ENCODE measurements around the gene MAP3K2.

The MAP3K2 gene

DNA sequence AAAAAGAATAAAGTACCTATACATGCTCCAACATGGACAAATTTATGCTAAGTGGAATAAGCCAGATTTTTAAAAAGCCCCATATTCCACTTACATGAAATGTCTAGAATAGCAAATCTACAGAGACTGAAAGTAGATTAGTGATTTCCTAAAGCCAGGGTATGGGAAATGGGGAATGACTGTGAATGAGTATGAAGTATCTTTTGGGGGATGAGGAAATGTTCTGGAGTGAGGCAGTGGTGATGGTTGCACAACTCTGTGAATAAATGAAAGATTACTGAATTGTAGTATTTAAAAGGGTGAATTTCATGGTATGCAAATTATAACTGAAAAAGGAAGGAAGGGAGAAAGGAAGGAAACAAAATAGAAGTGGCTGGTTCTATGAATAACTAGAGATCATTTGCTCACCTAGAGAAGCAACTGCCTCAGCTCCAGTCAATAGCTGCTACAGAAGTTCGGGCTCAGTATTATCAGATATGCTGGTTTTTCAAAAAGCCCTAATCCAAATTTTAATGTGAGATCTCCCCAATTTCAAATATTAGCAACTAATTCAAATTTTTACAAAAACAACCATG, 39.3 kb downstream of the MAP3K2 start:
- H3K27ac ChIP-seq = no peak overlapping the region
- ChIA-PET CTCF (interaction anchor here (0.6 to 0.7 kb wide), 2 partner anchors 9 to 300 kb away, joined by 3 to 4 read pairs; no protein-coding TSS in a partner anchor), POLR2A (ENCODE audit: low non-redundant PET) (no interaction called here)
- DNase-seq (ENCODE audit: low spot score) = no peak
- TF ChIP-seq, protein P1, sequence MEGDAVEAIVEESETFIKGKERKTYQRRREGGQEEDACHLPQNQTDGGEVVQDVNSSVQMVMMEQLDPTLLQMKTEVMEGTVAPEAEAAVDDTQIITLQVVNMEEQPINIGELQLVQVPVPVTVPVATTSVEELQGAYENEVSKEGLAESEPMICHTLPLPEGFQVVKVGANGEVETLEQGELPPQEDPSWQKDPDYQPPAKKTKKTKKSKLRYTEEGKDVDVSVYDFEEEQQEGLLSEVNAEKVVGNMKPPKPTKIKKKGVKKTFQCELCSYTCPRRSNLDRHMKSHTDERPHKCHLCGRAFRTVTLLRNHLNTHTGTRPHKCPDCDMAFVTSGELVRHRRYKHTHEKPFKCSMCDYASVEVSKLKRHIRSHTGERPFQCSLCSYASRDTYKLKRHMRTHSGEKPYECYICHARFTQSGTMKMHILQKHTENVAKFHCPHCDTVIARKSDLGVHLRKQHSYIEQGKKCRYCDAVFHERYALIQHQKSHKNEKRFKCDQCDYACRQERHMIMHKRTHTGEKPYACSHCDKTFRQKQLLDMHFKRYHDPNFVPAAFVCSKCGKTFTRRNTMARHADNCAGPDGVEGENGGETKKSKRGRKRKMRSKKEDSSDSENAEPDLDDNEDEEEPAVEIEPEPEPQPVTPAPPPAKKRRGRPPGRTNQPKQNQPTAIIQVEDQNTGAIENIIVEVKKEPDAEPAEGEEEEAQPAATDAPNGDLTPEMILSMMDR (conservative IDR thresholded peaks at IDR 0.05; ENCODE audit: low read depth) = no peak

DNA sequence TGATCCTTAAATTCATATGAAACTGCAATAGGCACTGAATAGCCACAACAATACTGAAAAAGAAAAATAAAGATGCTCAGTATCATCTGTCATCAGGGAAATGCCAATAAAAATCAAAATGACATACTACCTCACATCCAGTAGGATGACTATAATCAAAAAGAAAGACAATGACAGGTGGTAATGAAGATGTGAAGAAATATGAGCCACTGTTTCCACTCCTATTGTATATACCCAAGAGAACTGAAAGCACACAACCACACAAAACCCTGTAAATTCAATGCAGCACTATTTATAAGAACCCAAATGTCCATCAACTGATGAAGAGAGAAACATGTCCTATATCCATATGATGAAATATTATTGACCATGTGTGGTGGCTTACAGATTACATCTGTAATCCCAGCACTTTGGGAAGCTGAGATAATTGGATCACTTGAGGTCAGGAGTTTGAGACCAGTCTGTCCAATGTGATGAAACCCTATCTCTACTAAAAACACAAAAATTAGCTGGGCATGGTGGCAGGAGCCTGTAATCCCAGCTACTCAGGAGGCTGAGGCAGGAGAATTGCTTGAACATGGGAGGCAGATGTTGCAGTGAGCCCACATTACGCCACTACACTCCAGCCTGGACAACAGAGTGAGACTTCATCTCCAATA, 39.9 kb downstream of the MAP3K2 start:
- POLR2A ChIA-PET (ENCODE audit: low non-redundant PET) = no interaction called here
- H3K27ac ChIP-seq = no peak overlapping the region
- DNase-seq (ENCODE audit: low spot score) = no peak
- TF ChIP-seq, protein P1 (conservative IDR thresholded peaks at IDR 0.05; ENCODE audit: low read depth) = no peak
- CTCF ChIA-PET = interaction anchor here (0.6 to 0.7 kb wide), 2 partner anchors 8 to 301 kb away, joined by 3 to 4 read pairs; no protein-coding TSS in a partner anchor

DNA sequence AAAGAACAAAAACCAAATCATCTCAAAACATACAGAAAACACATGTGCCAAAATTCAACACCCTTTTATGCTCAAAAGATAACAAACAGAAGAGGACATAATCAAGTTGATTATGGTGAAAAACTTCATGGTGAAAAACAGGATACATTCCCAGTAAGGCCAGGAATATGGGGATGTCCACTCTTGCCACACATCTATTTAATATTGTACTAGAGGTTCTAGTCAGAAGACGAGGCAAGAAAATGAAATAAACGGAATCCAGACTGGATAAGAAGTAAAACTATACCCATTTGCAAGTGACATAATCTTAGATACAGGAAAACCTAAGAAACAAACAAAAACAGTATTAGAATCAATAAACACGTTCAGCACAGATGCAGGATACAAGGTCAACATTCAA, 40.8 kb downstream of the MAP3K2 start:
- no peak overlapping the region for H3K27ac ChIP-seq
- DNase-seq (ENCODE audit: low spot score) = no peak
- CTCF ChIA-PET = no interaction called here
- TF ChIP-seq, protein P1 (conservative IDR thresholded peaks at IDR 0.05; ENCODE audit: low read depth) = no peak
- POLR2A ChIA-PET (ENCODE audit: low non-redundant PET) = no interaction called here

DNA sequence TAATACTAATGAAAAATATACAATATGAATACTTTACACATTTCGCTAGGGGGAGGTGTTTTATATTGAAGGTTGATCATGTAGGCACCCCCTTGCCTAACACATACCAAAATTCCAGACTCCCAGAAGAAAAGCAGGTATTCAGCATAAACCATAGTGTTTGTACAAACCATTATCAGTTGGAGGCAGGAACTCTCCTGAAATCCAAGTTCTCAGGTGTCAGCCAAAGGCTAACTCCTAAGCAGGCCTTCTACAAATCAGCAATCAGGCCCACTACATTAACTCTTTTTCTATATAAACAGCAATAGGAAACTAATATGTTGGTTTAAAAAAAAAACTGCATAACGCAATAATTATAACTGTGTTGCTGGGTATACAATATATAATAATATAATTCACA, 44.5 kb downstream of the MAP3K2 start:
- TF ChIP-seq, protein P1 (conservative IDR thresholded peaks at IDR 0.05; ENCODE audit: low read depth) = no peak
- H3K27ac ChIP-seq = no peak overlapping the region
- no peak for DNase-seq (ENCODE audit: low spot score)
- CTCF ChIA-PET = no interaction called here
- POLR2A ChIA-PET (ENCODE audit: low non-redundant PET) = no interaction called here

DNA sequence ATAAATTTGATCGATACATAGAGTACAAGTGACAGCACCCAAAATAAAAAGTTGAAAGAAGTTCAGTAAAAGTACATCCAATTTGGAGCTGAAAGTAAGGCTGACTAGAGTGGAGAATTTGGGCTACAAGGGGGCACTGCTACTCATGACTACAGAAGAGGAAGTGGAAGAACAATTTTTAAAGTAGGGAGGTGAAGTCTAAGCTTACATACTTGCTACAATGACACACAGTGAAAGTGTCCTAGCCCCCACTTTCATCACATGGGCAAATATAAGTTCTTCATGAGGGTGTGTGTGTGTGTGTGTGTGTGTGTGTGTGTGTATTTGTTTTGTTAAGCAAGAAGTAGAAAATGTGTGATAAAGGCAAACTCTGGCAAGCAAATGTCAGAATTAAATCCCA, 45.7 kb downstream of the MAP3K2 start:
- no peak for DNase-seq (ENCODE audit: low spot score)
- no peak overlapping the region for H3K27ac ChIP-seq
- POLR2A ChIA-PET (ENCODE audit: low non-redundant PET) = no interaction called here
- CTCF ChIA-PET = interaction anchor here (0.6 kb wide), 1 partner anchor 29 kb away, joined by 3 read pairs; no protein-coding TSS in a partner anchor
- TF ChIP-seq, protein P1 (conservative IDR thresholded peaks at IDR 0.05; ENCODE audit: low read depth) = no peak

DNA sequence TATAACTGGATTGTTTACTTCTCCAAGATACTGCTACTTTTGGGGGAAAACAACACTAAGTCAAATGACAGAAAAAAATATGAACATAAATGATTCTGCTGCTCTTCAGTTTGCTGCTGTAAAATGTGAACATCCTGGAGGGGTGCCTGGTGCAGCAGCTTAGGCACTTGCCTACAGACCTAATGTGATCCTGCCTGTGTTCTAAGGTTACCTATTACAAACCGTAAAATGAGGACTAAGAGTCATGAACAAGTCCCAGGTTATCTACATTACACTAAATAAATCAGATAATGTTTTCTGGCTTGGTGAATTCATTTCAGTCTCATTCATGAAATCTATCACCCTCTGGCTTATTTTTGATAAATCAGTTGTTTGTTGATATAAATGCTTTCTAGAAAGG, 55.4 kb downstream of the MAP3K2 start:
- DNase-seq (ENCODE audit: low spot score) = no peak
- ChIA-PET POLR2A (ENCODE audit: low non-redundant PET) (no interaction called here), CTCF (no interaction called here)
- TF ChIP-seq, protein P1 (conservative IDR thresholded peaks at IDR 0.05; ENCODE audit: low read depth) = no peak
- H3K27ac ChIP-seq = no peak overlapping the region
